ENCODE data around the gene RNU11. TPM values are rescaled to one million over a fixed set of nuclear protein-coding genes. Genes with fewer than 3 reads are reported as not detected.
"Not testable (repeated sequence)": the region's sequence is repeated elsewhere in the genome, so short reads cannot be mapped to it uniquely, and the experiment has no call there.

Gene RNU11
- total and polyA plus RNA-seq, 2 experiments from 2014 or later, result not detected

GRCh38 chr1:28646040-28646439 is 2.4 kb upstream of the RNU11 start:
- H2AFZ ChIP-seq, result no peak overlapping the region
- H4K20me1 ChIP-seq (ENCODE audit: insufficient read depth), result no peaks in the 10 kb centered on the region
- TF ChIP-seq EZH2 (IDR thresholded peaks at IDR 0.05; ENCODE audit: insufficient read depth, poor library complexity, severe bottlenecking) (no peak), EZH2phosphoT487 (IDR thresholded peaks at IDR 0.05; ENCODE audit: insufficient read depth, low read depth) (no peak)
- no peak overlapping the region for H3K9ac ChIP-seq
- H3K9me3 ChIP-seq (ENCODE audit: low read depth), result no peaks in the 10 kb centered on the region
- no peak overlapping the region for H3K4me3 ChIP-seq
- peaks cover 20% of the 10 kb centered on the region for H3K79me2 ChIP-seq (ENCODE audit: insufficient read depth)
- H3K27me3 ChIP-seq (replicated peaks; ENCODE audit: insufficient read depth), result no peaks in the 10 kb centered on the region
- no peaks in the 10 kb centered on the region for H3K9me2 ChIP-seq (ENCODE audit: insufficient read depth)
- H3K27ac ChIP-seq, result no peak overlapping the region
- H3K36me3 ChIP-seq (ENCODE audit: low read depth), result no peaks in the 10 kb centered on the region
- WGBS, 2 experiments (ENCODE audit: low coverage in 1 of 2, low lambda C conversion rate in 2 of 2, missing lambda C conversion rate in 2 of 2), result 100% methylated on average over 1 of the region's 1 CpG
- H3K4me2 ChIP-seq (ENCODE audit: unreplicated experiment), result no peak overlapping the region
- H3K4me1 ChIP-seq (ENCODE audit: insufficient read depth), result peaks cover 25% of the 10 kb centered on the region
- in situ Hi-C loops (cut with MboI), result no loop called here
- H3F3A ChIP-seq (ENCODE audit: insufficient read depth), result peaks cover 44% of the 10 kb centered on the region
- no peak for DNase-seq

- H3K9ac ChIP-seq, result peak overlapping the region; percentile 92
- in situ Hi-C loops (cut with MboI), result no loop called here
- H3K27me3 ChIP-seq (replicated peaks; ENCODE audit: insufficient read depth), result no peaks in the 10 kb centered on the region
- peak overlapping the region; percentile 80 for H3K4me2 ChIP-seq (ENCODE audit: unreplicated experiment)
- H2AFZ ChIP-seq, result peak overlapping the region; percentile 94
- TF ChIP-seq EZH2 (IDR thresholded peaks at IDR 0.05; ENCODE audit: insufficient read depth, poor library complexity, severe bottlenecking) (no peak), EZH2phosphoT487 (IDR thresholded peaks at IDR 0.05; ENCODE audit: insufficient read depth, low read depth) (no peak)
- H3K4me3 ChIP-seq, result peak overlapping the region; percentile 70
- H3K27ac ChIP-seq, result peak overlapping the region; percentile 97
- no peaks in the 10 kb centered on the region for H4K20me1 ChIP-seq (ENCODE audit: insufficient read depth)
- no peaks in the 10 kb centered on the region for H3K9me3 ChIP-seq (ENCODE audit: low read depth)
- peaks cover 5% of the 10 kb centered on the region; the same call in 1 of the 2 replicates for H3K79me2 ChIP-seq (ENCODE audit: insufficient read depth)
- no peaks in the 10 kb centered on the region for H3K9me2 ChIP-seq (ENCODE audit: insufficient read depth)
- no peaks in the 10 kb centered on the region for H3K36me3 ChIP-seq (ENCODE audit: low read depth)
- H3K4me1 ChIP-seq (ENCODE audit: insufficient read depth), result peaks cover 16% of the 10 kb centered on the region
- H3F3A ChIP-seq (ENCODE audit: insufficient read depth), result peaks cover 32% of the 10 kb centered on the region
- 7% methylated on average over 18 of the region's 18 CpGs for WGBS, 2 experiments (ENCODE audit: low coverage in 1 of 2, low lambda C conversion rate in 2 of 2, missing lambda C conversion rate in 2 of 2)
- DNase-seq, result peak; percentile 94
Measured at GRCh38 chr1:28648008-28648473, 359 bp upstream of the RNU11 start.

GRCh38 chr1:28653063-28653462 is 4.7 kb downstream of the RNU11 start:
- H3K9me2 ChIP-seq (ENCODE audit: insufficient read depth); H3K9me3 ChIP-seq (ENCODE audit: low read depth); H4K20me1 ChIP-seq (ENCODE audit: insufficient read depth); H3K36me3 ChIP-seq (ENCODE audit: low read depth); H3K27ac ChIP-seq; H3K4me3 ChIP-seq; H3K4me2 ChIP-seq (ENCODE audit: unreplicated experiment); H3K9ac ChIP-seq; H3K27me3 ChIP-seq (replicated peaks; ENCODE audit: insufficient read depth); H3K79me2 ChIP-seq (ENCODE audit: insufficient read depth); DNase-seq; H3K4me1 ChIP-seq (ENCODE audit: insufficient read depth); H2AFZ ChIP-seq; in situ Hi-C loops (cut with MboI): not testable (repeated sequence)
- H3F3A ChIP-seq (ENCODE audit: insufficient read depth), result peaks cover 17% of the 10 kb centered on the region
- 78 to 80% methylated on average over 13 of the region's 13 CpGs for WGBS, 2 experiments (ENCODE audit: low coverage in 1 of 2, low lambda C conversion rate in 2 of 2, missing lambda C conversion rate in 2 of 2)

DNA sequence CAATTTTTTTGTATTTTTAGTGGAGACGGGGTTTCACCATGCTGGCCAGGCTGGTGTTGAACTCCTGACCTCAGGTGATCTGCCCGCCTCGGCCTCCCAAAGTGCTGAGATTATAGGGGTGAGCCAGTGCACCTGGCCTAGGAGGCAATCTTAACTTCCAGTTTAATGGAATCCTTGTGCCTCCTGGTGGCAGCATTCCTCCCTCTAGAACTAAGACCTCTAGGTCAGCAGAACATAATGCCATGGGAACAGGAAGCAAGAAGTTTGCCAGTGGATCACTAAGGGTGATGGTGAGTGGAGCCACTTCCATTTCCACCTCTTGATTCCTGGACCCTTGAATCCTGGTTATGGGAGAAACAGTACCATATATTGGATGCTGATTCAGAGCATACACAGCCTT is 5.5 kb downstream of the RNU11 start:
- H2AFZ ChIP-seq; H3K4me2 ChIP-seq (ENCODE audit: unreplicated experiment); H3K9me2 ChIP-seq (ENCODE audit: insufficient read depth); H3K9ac ChIP-seq; H3K9me3 ChIP-seq (ENCODE audit: low read depth); in situ Hi-C loops (cut with MboI); H3K27ac ChIP-seq; H3K27me3 ChIP-seq (replicated peaks; ENCODE audit: insufficient read depth); H3K79me2 ChIP-seq (ENCODE audit: insufficient read depth); H3K4me3 ChIP-seq; H4K20me1 ChIP-seq (ENCODE audit: insufficient read depth); H3K36me3 ChIP-seq (ENCODE audit: low read depth); H3K4me1 ChIP-seq (ENCODE audit: insufficient read depth): not testable (repeated sequence)
- DNase-seq, result peak; percentile 35
- WGBS, 2 experiments (ENCODE audit: low coverage in 1 of 2, low lambda C conversion rate in 2 of 2, missing lambda C conversion rate in 2 of 2), result 67 to 72% methylated on average over 3 of the region's 3 CpGs
- H3F3A ChIP-seq (ENCODE audit: insufficient read depth), result peaks cover 17% of the 10 kb centered on the region

- H3K27me3 ChIP-seq (replicated peaks; ENCODE audit: insufficient read depth); H3K4me2 ChIP-seq (ENCODE audit: unreplicated experiment); H3K9me2 ChIP-seq (ENCODE audit: insufficient read depth); H4K20me1 ChIP-seq (ENCODE audit: insufficient read depth); H3K4me1 ChIP-seq (ENCODE audit: insufficient read depth); H3K79me2 ChIP-seq (ENCODE audit: insufficient read depth); H2AFZ ChIP-seq; H3K9ac ChIP-seq; H3K27ac ChIP-seq; H3K9me3 ChIP-seq (ENCODE audit: low read depth); H3K4me3 ChIP-seq; in situ Hi-C loops (cut with MboI); H3F3A ChIP-seq (ENCODE audit: insufficient read depth); DNase-seq; H3K36me3 ChIP-seq (ENCODE audit: low read depth): not testable (repeated sequence)
- 78 to 84% methylated on average over 10 of the region's 10 CpGs for WGBS, 2 experiments (ENCODE audit: low coverage in 1 of 2, low lambda C conversion rate in 2 of 2, missing lambda C conversion rate in 2 of 2)
Measured at GRCh38 chr1:28655448-28656311, 7.3 kb downstream of the RNU11 start.

All from GM23248 (cell line).